ENCODE measurements around the gene G0S2. TPM values are rescaled to one million over a fixed set of nuclear protein-coding genes. Genes with fewer than 3 reads are reported as not detected.

Gene G0S2
- total and polyA plus RNA-seq, 4 donors: 9.6 to 347 (median 166) TPM

Other genes starting within 250 kb of the G0S2 start
- gene CAMK1G, start 91.7 kb upstream of the G0S2 start, total RNA-seq: under 1 TPM in 1 of 2 donors, not detected in 1; 0.25 TPM
- gene CAMK1G, start 91.7 kb upstream of the G0S2 start, polyA plus RNA-seq: under 1 TPM; 0.03 to 0.14 TPM
- gene LAMB3, start 23.0 kb upstream of the G0S2 start, total RNA-seq: 1 to 10 TPM; 1.3 to 9.1 TPM
- gene LAMB3, start 23.0 kb upstream of the G0S2 start, polyA plus RNA-seq: 1 to 10 TPM; 3.6 to 7.6 TPM
- gene HSD11B1, start 29.4 kb downstream of the G0S2 start, total RNA-seq: 100 to 1,000 TPM in 1 of 2 donors, under 1 TPM in 1; 0.09 to 226 TPM
- 100 to 1,000 TPM; 381 to 488 TPM for gene HSD11B1, start 29.4 kb downstream of the G0S2 start, polyA plus RNA-seq
- gene TRAF3IP3, start 80.6 kb downstream of the G0S2 start, total RNA-seq: 1 to 10 TPM; 2.4 to 3.4 TPM
- 1 to 10 TPM in 1 of 2 donors, under 1 TPM in 1; 0.87 to 2.0 TPM for gene TRAF3IP3, start 80.6 kb downstream of the G0S2 start, polyA plus RNA-seq
- 1 to 10 TPM; 1.2 to 1.8 TPM for gene C1orf74, start 109.1 kb downstream of the G0S2 start, total RNA-seq
- gene C1orf74, start 109.1 kb downstream of the G0S2 start, polyA plus RNA-seq: under 1 TPM; 0.82 to 0.95 TPM
- gene IRF6, start 130.7 kb downstream of the G0S2 start, total RNA-seq: 10 to 100 TPM in 1 of 2 donors, under 1 TPM in 1; 0.51 to 29.3 TPM
- 10 to 100 TPM; 11.0 to 17.5 TPM for gene IRF6, start 130.7 kb downstream of the G0S2 start, polyA plus RNA-seq
- gene UTP25, start 152.6 kb downstream of the G0S2 start, total RNA-seq: 1 to 10 TPM; 2.4 to 7.7 TPM
- gene UTP25, start 152.6 kb downstream of the G0S2 start, polyA plus RNA-seq: 1 to 10 TPM; 2.8 to 3.3 TPM